ENCODE data around the gene FGD6.
"Not testable (repeated sequence)": the region's sequence is repeated elsewhere in the genome, so short reads cannot be mapped to it uniquely, and the experiment has no call there.

The FGD6 gene

DNA sequence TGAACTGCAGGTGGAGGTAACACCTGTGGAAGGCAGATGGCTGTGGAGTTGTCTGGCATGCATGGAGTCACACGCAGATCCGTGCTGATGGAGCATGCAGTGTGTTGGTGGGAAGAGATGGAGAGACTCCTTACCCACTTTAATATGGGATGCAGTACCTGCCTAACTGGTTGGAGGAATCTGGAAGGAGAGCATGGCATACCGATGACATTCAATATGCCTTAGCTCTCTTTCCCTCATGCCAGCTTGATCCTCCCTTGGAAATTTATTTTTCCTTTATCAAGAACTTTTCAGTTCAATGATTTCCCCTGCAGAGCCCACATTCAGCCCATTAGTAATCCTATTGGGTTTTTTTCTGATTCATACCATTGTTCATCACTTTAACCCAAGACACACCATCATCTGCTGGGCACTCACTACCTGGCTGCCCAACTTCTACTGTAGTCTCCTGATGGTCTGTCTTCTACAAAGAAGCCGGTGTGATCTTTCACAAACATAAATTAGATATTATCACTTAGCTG, 117.9 kb downstream of the FGD6 start:
- Mint-ChIP-seq H3K9me3 (no peaks in the 10 kb centered on the region), H3K4me1 (peaks cover 13% of the 10 kb centered on the region), H3K4me3 (no peak overlapping the region), H3K36me3 (ENCODE audit: low read depth) (no peaks in the 10 kb centered on the region), H3K27me3 (peaks cover 1% of the 10 kb centered on the region), H3K27ac (no peak overlapping the region)
- DNase-seq (no peak), ATAC-seq (no peak)

GRCh38 chr12:95096852-95097251, 120.4 kb downstream of the FGD6 start:
- H3K36me3 Mint-ChIP-seq (ENCODE audit: low read depth): no peaks in the 10 kb centered on the region
- no peak for ATAC-seq
- H3K4me3 Mint-ChIP-seq: no peak overlapping the region
- no peak for DNase-seq
- no peaks in the 10 kb centered on the region for H3K4me1 Mint-ChIP-seq
- H3K27me3 Mint-ChIP-seq: peaks cover 1% of the 10 kb centered on the region
- H3K9me3 Mint-ChIP-seq: no peaks in the 10 kb centered on the region
- H3K27ac Mint-ChIP-seq: no peak overlapping the region

DNA sequence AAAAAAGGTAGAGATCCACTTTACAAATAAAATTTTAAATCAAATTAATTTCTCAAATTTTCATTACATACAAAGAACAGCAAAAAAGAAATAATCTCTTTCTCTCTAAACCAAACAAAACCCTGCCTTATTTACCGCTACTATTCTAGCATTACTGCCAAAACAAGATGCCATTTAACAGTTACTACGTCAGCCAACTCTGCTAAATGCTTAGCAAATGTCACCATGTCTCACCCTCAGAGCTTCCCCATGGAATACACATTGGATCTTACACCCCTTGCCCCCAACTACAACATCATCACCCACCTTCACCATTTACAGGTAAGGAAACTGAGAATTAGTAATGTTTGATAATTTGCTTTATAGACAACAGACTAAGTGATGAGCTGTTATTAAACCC, 120.9 kb downstream of the FGD6 start:
- DNase-seq (no peak), ATAC-seq (no peak)
- Mint-ChIP-seq H3K4me3 (no peak overlapping the region), H3K4me1 (no peaks in the 10 kb centered on the region), H3K27me3 (peaks cover 1% of the 10 kb centered on the region), H3K9me3 (no peaks in the 10 kb centered on the region), H3K27ac (no peak overlapping the region), H3K36me3 (ENCODE audit: low read depth) (no peaks in the 10 kb centered on the region)

DNA sequence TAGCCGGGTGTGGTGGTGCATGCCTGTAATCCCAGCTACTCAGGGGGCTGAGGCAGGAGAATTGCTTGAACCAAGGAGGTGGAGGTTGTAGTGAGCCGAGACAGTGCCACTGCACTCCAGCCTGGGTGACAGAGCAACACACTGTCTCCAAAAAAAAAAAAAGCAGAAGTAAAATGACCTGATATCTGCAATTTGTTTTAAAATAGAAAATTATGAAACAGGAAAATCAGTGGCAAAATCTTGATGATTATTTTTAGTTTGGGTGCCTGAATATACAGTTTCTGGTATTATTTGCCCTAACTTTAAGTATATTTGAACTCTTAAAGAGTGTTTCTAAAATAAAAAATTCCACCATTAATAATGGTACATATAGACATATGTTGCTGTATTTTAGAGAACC, 121.4 kb downstream of the FGD6 start:
- ATAC-seq; DNase-seq; H3K27me3 Mint-ChIP-seq; H3K27ac Mint-ChIP-seq; H3K36me3 Mint-ChIP-seq (ENCODE audit: low read depth); H3K4me3 Mint-ChIP-seq; H3K4me1 Mint-ChIP-seq; H3K9me3 Mint-ChIP-seq: not testable (repeated sequence)

GRCh38 chr12:95089462-95089861, 127.8 kb downstream of the FGD6 start:
- no peak overlapping the region for H3K4me3 Mint-ChIP-seq
- H3K9me3 Mint-ChIP-seq: no peaks in the 10 kb centered on the region
- no peaks in the 10 kb centered on the region for H3K36me3 Mint-ChIP-seq (ENCODE audit: low read depth)
- H3K4me1 Mint-ChIP-seq: peaks cover 6% of the 10 kb centered on the region
- DNase-seq: no peak
- ATAC-seq: no peak
- no peak overlapping the region for H3K27ac Mint-ChIP-seq
- peaks cover 2% of the 10 kb centered on the region for H3K27me3 Mint-ChIP-seq

DNA sequence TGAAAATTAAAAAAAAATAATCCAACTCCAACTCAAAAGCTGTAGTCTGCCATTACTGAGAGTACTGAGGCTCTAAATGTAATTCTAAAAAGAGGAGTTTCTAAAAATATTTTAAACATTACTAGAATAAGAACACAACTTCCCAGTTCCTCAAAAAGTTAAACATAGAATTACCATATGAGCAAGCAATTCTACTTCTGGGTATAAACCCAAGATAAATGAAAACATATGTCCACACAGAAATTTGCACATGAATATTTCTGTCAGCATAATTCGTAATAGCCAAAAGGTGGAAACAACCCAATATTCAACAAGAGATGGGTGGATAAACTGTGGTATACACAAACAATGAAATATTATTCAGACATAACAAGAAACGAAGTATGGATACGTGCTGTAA, 128.9 kb downstream of the FGD6 start:
- Mint-ChIP-seq H3K4me3 (no peak overlapping the region), H3K27me3 (peaks cover 2% of the 10 kb centered on the region), H3K27ac (no peak overlapping the region), H3K9me3 (no peaks in the 10 kb centered on the region), H3K36me3 (ENCODE audit: low read depth) (no peaks in the 10 kb centered on the region), H3K4me1 (peaks cover 6% of the 10 kb centered on the region)
- DNase-seq (no peak), ATAC-seq (no peak)

- no peak for DNase-seq
- no peak overlapping the region for H3K4me3 Mint-ChIP-seq
These were observed 131.7 kb downstream of the FGD6 start for GRCh38 chr12:95085612-95086011.

GRCh38 chr12:95083938-95084337, 133.3 kb downstream of the FGD6 start:
- Mint-ChIP-seq H3K27me3 (no peaks in the 10 kb centered on the region), H3K9me3 (no peaks in the 10 kb centered on the region), H3K4me3 (no peak overlapping the region), H3K4me1 (peaks cover 6% of the 10 kb centered on the region), H3K27ac (no peak overlapping the region), H3K36me3 (ENCODE audit: low read depth) (no peaks in the 10 kb centered on the region)
- ATAC-seq: no peak
- no peak for DNase-seq

More at GRCh38 chr12:95085612-95086011, 131.7 kb downstream of the FGD6 start:
- Mint-ChIP-seq H3K9me3 (no peaks in the 10 kb centered on the region), H3K4me1 (peaks cover 6% of the 10 kb centered on the region), H3K27ac (no peak overlapping the region), H3K36me3 (ENCODE audit: low read depth) (no peaks in the 10 kb centered on the region), H3K27me3 (peaks cover 2% of the 10 kb centered on the region)
- peak; percentile 43 for ATAC-seq

DNA sequence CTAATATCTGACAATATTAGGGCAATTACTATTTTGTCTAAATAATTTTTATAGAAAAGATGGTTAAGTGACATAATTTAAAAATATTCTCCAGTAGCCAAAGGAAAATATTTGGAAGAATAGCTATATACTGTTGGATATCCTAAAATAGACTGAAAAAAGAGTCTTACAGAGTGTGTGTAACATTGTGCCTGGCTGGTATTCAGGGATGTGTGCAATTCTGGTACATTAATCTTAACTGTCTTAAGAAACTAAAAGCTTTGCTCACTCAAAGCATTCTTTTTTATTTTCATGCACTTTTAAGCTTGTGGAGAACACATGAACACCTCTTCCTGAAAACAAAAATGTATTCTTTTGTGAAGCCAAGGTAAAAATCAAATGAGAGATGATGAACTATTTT, 133.8 kb downstream of the FGD6 start:
- H3K9me3 Mint-ChIP-seq: no peaks in the 10 kb centered on the region
- H3K27ac Mint-ChIP-seq: no peak overlapping the region
- ATAC-seq (no peak), DNase-seq (no peak)
- H3K27me3 Mint-ChIP-seq: no peaks in the 10 kb centered on the region
- no peak overlapping the region for H3K4me3 Mint-ChIP-seq
- H3K36me3 Mint-ChIP-seq (ENCODE audit: low read depth): no peaks in the 10 kb centered on the region
- H3K4me1 Mint-ChIP-seq: peaks cover 6% of the 10 kb centered on the region

DNA sequence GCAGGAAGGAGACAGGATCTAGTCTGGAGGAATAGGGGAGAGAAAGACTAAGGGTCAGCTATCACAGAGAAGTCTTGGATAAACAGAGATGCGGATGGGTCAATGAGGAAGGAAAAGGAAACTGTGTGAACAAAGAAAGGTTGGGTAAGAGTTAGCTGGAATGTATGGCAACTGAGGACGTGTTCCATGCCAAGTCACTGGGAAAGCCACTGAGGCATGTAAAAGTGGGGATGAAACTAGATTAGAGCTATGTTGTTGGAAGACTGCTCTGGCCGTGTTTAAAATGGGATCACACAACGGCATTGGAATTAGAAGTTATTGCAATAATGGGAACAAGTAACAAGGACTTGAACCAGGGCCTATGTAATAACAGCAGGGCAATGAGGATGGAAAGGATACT, 139.9 kb downstream of the FGD6 start:
- no peak overlapping the region for H3K4me3 Mint-ChIP-seq
- DNase-seq (no peak), ATAC-seq (no peak)
- no peaks in the 10 kb centered on the region for H3K36me3 Mint-ChIP-seq (ENCODE audit: low read depth)
- peaks cover 8% of the 10 kb centered on the region for H3K4me1 Mint-ChIP-seq
- H3K9me3 Mint-ChIP-seq: no peaks in the 10 kb centered on the region
- no peaks in the 10 kb centered on the region for H3K27me3 Mint-ChIP-seq
- no peak overlapping the region for H3K27ac Mint-ChIP-seq

DNA sequence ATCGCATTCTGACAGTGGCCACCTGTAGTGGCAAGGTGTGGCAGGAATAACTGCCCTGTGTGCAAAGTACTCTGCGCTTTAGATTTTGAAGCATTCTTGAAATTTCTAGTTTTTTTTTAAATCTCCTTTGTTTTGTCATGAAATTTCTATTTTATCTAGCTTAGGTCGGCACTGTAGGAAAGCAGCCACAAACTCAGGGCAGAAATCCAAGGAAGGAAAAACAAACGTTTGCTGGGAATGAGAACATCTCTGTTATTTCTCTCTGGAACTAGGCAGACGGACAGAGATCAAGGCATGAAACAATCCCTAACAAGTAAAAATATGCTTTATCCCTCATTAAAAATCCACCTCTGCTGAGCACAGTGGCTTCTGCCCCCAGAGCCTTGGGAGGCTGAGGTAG, 142.5 kb downstream of the FGD6 start:
- H3K4me3 Mint-ChIP-seq: no peak overlapping the region
- ATAC-seq: no peak
- DNase-seq: no peak
- no peaks in the 10 kb centered on the region for H3K9me3 Mint-ChIP-seq
- no peaks in the 10 kb centered on the region for H3K36me3 Mint-ChIP-seq (ENCODE audit: low read depth)
- peaks cover 11% of the 10 kb centered on the region for H3K4me1 Mint-ChIP-seq
- no peak overlapping the region for H3K27ac Mint-ChIP-seq
- H3K27me3 Mint-ChIP-seq: no peaks in the 10 kb centered on the region

DNA sequence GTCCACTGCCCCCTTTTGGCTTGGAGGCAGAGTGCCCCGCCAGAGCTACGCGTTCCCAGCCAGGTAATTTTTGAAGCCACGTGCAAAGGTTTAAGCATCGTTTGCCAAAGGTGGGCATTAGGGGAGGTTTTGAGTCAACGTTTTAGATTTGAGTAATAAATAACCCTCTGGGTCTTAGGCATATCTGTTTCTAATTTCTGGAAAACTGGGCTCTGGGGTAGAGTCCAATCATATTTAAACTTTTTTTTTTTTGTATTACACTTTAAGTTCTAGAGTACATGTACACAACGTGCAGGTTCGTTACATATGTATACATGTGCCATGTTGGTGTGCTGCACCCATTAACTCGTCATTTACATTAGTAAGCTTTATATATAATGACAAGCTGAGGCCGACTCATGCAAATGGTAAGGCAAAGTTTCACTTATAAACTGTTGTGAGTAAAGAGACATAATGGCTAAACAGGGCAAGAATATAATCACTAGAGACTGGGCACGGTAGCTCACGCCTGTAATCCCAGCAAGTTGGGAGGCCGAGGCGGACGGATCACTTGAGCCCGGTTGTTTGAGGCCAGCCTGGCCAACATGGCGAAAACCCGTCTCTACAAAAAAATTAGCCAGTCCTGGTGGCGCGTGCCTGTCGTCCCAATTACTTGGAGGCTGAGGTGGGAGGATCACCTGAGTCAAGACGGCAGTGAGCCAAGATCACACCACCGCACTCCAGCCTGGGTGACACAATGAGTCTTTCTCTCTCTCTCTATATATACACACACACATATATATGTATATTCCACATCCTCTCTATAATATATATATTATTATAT, 143.4 kb downstream of the FGD6 start:
- H3K9me3 Mint-ChIP-seq: no peaks in the 10 kb centered on the region
- ATAC-seq (no peak), DNase-seq (no peak)
- peak overlapping the region; percentile 81 for H3K27ac Mint-ChIP-seq
- H3K36me3 Mint-ChIP-seq (ENCODE audit: low read depth): no peaks in the 10 kb centered on the region
- H3K4me1 Mint-ChIP-seq: peaks cover 17% of the 10 kb centered on the region
- H3K27me3 Mint-ChIP-seq: no peaks in the 10 kb centered on the region
- peak overlapping the region; percentile 86 for H3K4me3 Mint-ChIP-seq

DNA sequence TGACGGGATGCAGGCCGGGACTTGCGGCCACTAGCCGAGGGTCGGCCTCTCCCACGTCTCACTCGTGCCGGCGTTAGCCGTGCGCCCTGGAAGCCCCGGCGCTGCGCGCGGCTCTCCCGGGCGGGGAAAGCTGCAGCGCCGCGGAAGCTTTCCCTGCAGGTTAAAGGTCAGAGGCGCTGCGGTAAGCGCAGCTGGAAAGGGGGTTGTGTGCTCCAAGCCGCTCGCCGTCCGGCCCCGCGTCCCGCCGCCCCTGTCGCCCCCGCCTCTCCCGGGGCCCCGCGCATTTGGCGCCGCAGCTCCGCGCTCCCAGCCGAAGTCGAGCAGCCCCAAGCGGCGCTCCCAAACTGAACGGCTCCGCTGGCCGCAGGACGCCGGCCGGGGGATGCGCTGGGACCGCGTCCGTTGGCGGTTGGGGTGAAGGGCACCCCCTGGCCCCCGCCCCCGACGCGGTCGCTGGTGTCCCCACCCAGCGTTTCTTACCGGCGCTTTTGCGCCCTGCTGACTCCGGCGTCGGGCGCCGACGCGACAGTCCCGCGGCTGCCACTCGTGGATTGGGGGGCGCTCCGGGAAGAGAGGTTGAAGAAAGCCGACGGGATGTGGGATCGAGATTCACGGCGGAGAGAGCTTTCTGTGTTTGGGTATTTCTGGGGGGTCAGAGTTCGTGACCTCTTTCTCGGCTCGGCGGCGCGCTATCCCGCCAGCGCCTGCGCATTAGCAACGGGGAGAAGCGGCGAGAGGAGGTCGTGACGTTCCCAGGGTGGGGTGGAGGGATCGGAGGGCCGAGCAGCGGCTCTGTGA, 144.2 kb downstream of the FGD6 start, which contains the start of gene NR2C1:
NR2C1 (minus strand) TSS at position 719 of the 798 bp plus-strand sequence. CDS start 6,234 bp downstream, outside the sequence.
- peak within 1 kb of the TSS; percentile 84 for H3K27ac Mint-ChIP-seq
- H3K4me1 Mint-ChIP-seq: peaks cover 17% of the 10 kb centered on the region
- H3K9me3 Mint-ChIP-seq: no peaks in the 10 kb centered on the region
- ATAC-seq (peak; percentile 98), DNase-seq (peak; percentile 91)
- peaks cover under 1% of the 10 kb centered on the region for H3K36me3 Mint-ChIP-seq (ENCODE audit: low read depth)
- H3K27me3 Mint-ChIP-seq: no peaks in the 10 kb centered on the region
- H3K4me3 Mint-ChIP-seq: peak within 1 kb of the TSS; percentile 86

DNA sequence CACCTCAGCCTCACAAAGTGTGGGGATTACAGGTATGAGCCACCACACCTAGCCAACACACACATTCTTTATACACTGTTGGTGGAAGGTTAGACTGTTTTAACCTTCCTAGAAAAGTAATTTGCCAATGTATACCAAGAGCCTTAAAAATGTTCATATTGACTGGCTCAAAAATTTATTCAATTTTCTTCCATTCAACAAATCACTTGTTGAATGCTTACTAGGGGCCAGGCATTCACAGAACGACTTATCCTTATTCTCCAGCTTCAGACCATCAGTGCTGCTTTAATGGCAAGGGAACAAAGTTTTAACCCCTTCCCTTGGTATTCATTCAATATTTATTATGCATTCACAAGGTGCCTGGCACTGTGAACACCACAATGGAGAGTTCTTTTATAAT, 146.9 kb downstream of the FGD6 start:
- Mint-ChIP-seq H3K4me1 (peaks cover 17% of the 10 kb centered on the region), H3K36me3 (ENCODE audit: low read depth) (peaks cover 9% of the 10 kb centered on the region), H3K27ac (no peak overlapping the region), H3K4me3 (no peak overlapping the region), H3K27me3 (no peaks in the 10 kb centered on the region), H3K9me3 (no peaks in the 10 kb centered on the region)
- ATAC-seq: no peak
- no peak for DNase-seq
